GM19455 (cell line): ENCODE data around the gene JDP2.

Source experiments
- ATAC-seq: cut with Tn5 transposase; IDR thresholded peaks from one replicate; pipeline ENCODE4 v1.9.1; 2021; ENCODE audit not compliant: unreplicated experiment

The JDP2 gene

DNA sequence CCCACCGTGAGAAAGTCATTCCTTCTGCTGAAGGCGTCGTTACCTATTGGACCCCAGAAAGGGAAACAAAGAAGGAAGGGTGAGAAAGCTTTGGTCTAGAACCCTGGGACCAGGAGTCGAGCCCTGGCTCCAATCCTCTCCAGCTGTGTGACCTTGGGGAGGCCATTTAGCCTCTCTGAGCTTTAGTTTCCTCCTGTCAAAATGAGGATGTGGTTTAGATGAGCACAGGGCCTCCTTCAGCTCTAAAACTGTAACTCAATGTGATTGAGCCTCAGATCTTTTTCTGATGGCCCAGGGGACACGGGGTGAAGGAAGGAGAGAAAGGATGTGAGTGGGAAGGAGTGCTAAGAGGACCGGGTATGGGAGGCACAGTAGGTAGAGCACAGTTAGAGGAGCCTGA is 7.7 kb downstream of the JDP2 start:
- no peak for ATAC-seq

DNA sequence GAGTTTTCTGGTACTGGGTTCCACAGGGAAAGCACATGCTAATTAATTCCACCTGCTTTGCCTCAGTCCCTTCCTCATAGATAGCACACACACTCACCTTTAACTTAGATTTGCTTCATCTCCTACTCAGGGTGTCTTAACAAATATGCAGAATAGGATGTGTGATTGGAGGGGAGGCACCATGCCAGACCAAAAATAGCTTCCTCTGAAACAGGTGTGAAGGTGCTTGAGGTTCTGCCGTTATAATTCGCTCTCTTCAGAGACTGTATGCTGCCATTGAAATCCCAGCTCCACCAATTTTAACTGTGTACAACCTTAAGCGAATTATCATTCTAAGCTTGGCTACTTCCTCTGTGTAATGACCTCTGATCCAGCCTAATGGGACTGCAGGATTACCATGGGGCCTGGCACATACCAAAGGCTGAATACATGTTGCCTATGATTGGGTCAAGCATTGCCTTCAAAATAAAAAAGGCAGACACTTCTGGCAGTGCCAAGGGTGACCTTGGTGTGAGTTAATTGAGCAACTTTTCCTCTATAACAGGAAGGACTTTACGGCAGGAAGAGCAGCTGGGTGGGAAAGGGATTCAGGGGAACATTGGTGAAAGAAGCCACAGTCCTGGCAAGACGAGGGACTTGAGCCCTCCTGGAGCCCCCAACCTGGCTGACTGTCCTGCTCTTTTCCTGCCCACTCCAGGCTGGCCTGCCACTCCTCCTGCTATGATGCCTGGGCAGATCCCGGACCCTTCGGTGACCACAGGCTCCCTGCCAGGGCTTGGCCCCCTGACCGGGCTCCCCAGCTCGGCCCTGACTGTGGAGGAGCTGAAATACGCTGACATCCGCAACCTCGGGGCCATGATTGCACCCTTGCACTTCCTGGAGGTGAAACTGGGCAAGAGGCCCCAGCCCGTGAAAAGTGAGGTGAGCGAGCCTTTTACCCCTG is 9.7 kb downstream of the JDP2 start:
- ATAC-seq = no peak

DNA sequence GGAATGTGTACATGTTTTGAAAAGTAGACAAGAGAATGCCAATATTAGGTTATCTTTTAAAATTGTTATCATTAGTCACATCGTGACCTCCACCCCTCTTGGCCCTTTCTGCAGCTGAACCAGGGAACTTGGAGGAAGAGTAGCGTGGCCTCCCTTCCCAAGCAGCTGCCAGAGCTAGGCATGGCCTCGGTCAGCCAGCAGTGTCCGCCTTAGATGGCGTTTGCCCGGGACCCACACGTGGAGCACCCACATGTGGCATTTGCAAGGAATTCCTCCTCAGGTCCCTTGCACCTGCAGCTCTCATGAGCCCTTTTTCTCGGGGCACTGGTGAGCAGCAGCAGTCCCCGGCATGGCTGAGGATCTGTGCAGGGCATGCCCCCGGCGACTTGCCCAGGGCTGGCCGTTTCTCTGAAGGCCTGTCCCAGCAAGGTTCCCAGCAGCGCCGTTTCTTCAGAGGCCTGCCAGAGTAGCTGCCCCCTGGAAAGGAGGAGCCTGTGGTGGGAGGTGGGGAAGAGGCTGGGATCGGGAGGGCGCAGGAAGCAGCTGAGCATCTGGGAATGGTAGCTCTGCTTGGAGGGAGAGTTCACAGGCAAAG is 10.8 kb downstream of the JDP2 start:
- ATAC-seq = no peak

DNA sequence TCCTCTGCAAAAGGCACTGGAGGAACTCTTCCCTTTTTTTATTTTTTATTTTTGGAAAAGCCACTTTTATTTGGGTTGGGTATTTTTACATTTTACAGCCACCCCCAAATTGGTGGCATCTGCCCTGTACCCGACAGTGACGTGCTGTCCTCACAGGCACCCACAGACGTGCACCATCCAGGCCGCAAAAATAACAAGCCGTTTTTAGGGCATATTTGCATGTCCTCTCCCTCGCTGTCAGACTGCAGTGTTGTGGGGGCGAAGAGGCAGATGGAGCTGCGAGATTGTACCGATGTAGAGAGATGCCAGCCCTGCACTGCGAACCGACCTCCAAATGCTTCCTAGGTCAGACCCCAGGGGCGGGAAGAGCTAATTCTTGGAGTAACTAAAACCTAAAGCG is 12.2 kb downstream of the JDP2 start:
- ATAC-seq = no peak

DNA sequence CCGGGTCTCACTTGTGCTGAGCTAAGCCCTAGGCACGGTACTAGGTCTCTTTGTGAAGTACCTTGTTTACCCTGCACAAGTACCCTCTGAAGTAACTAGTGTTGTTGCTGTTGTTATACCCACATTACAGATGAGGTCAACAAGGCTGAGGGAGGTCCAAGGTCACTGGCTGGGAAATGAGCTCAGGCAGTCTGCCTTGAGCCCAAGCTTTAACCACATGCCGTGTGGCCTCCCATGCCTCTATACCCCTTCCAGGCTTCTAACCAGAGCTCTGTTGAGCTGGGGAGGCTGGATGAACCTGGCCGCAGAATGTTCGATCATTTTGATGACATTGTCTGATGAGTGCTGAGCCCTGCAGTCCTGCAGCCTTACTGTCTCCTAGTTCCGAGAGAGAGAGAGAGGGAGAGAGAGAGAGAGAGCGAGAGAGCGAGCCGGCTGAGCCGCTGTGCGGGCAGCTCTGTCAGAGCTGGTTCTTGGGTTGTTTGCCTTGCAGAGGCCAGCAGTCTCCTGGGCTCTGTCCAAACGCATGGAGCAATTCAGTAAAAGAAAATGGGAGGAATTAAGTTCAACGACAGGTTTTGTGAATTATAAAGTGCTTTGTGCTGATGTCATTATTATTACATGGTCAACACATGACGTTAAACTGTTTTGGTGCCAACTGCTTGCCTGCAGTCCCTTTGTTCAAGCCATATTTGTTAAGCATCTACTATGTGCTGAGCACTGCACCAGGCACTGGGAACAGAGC is 13.1 kb downstream of the JDP2 start:
- ATAC-seq = no peak

DNA sequence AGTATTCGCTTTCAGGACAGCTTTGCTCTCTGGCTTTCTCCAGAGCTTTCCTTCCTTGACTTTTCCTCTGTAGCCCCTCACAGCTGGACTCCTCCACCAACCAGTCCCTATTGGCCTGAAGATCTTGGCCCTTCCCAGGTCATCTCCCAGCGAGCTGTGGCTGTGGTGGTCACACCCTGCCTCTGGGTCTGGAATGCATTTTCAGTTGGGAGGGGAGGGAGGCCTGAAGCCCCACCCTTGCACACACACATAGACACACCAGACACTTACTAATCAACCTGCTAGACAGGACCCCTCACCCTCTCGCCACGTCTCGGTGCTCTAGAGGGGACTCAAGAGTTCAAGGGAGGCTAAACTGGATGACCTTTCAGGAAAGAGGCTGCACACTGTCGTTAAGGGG is 13.9 kb downstream of the JDP2 start:
- no peak for ATAC-seq

DNA sequence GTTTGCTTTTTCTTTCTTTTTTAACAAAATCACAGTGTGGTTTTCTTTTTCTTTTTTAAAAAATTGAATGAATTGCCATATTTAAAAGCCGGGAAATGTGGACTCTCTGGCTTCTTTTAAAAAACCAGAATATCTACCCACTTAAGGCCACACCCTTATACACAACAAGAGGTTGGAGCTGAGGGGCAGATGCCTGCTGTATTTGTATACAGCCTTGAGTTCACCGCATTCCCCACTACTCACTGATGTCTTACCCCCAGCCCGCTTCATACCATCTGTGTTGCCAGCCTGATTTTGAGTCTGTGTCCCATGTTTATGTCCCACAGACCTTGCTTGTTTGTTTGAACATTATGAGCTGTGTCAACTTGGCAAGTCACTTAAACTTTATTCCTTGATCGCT is 14.3 kb downstream of the JDP2 start:
- ATAC-seq = no peak

DNA sequence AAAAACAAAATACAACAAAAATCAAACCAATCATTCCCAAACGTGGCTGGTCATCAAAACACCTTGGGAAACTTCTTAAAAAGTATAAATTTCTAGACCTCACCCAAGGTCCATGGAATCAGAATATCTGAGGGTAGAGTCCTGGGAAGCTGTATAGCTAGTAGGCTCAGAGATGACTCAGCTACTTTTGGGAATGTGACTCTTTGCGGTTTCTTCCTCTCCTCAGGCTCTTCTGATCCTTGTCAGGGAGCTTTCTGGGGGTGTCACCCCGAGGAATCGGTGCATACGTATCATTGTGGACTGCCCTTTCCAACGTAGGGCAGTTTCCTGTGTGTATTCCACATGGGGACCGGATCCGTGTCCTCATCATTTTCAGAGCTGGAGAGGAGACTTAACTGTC is 14.8 kb downstream of the JDP2 start:
- ATAC-seq = no peak

DNA sequence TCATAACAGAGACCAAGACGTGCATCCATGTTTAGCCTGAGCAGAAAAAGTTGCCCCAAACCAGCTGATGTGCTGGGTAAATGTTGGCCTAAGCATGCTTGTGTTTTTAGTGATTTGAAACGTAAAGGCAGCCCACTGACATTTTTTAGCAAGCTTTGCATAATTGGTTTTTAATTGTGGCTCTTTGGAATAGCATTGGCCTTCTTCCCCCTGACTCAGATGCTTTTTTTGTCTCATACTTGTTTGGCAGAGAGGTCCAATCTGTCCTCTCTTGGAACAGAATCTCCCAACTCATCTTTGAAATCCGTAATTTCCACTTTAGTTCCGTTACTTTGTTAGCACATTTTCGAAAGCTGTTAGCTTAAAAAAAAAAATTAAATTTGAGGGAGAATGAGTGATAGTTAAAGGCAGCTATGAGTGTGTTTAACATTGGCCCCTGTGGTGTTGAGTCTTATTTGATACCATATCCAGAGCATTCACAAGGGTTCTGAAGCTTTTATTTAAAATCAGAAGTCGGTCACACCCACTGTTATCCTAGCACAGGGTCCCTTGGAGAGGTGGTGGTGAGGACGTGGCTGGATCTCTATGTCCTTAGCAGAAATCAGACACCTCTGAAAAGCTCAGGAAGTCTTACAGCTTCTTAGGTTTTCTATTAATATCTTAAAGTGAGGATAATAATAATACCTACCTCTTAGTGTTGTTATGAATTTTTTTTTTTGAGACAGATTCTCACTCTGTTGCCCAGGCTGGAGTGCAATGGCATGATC is 15.6 kb downstream of the JDP2 start:
- ATAC-seq = no peak

DNA sequence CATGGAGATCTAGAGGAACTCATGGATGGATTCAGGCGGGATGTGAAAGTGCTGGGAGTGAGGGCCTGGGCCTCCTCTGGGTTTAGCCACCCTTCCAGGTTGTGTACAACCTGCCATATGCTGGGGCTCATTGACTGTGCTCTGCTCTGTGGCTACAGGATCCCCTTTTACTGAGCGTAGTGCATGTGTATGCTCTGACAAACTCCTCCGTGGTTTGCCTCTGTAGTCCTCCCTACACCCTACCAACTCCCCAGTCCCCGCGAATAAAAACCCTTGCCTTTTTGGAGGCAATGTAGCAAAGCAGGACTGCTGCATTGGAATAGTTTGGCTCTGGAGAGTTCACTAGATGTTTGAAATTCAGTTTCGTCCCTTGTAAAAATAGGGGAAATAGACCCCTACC is 17.4 kb downstream of the JDP2 start:
- ATAC-seq = no peak

DNA sequence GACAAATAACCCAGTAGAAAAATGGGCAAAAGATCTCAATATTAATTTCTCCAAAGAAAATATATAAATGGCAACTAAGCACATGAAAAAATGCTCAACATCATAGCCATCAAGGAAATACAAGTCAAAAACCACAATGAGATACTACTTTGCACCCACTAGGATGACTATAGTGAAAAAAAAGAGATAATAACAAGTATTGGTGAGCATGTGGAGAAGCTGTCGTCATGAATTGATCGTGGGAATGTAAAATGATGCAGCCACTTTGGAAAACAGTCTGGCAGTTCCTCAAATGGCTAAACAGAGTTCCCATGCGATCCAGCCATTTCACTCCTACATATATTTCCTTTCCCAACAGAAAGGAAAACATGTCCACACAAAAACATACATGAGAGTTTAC is 18.1 kb downstream of the JDP2 start:
- no peak for ATAC-seq

DNA sequence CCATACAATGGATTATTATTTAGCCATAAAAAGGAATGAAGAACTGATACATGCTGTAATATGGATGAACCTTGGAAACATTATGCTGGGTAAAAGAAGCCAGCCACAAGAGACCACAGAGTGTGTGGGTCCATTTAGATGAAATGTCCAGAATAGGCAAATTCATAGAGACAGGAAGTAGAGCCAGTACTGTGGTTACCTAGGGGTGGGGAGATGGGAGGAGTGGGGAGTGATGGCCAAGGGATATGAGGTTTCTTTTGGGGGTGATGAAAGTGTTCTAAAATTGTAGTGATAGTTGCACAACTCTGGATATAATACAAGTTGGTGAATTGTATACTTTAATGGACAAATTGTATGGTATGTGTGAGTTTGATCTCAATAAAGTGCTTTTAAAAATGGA is 18.6 kb downstream of the JDP2 start:
- ATAC-seq = no peak

DNA sequence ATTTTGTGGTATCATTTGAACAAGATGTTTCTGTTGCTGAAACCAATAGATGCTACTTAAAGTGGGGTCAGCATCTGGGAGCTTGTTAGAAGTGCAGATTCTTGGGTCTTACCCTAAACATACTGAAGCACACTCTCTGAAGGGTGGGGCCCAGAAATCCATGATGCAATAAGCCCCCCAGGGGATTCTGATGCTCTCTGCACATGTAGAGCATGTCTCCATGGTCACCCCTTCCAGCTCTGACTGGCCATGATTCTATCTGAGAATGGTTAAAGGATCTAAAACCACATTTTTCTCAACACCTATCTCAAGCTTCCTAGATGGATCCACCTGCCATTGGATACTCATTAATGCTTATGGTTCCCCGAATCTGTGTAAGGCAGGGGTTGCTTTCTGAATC is 20.4 kb downstream of the JDP2 start:
- no peak for ATAC-seq

DNA sequence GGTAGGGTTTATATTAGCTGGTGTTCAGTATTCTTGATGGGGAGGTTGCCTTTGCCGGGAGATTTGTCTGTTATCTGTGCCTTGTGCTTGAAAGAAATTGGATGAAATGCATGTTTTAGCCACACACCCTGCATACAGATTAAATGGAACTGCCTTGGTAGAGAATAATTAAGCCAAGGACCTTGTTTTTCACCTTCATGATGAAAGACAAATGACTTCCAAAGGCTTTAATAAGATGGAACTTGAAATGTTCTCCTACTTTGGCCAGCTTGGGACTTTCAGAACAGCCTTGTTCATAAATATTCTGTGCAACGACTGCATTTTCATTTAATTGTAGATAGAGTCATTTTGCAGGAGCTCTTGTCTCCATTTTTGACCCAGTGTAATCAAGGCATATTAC is 21.2 kb downstream of the JDP2 start:
- no peak for ATAC-seq

DNA sequence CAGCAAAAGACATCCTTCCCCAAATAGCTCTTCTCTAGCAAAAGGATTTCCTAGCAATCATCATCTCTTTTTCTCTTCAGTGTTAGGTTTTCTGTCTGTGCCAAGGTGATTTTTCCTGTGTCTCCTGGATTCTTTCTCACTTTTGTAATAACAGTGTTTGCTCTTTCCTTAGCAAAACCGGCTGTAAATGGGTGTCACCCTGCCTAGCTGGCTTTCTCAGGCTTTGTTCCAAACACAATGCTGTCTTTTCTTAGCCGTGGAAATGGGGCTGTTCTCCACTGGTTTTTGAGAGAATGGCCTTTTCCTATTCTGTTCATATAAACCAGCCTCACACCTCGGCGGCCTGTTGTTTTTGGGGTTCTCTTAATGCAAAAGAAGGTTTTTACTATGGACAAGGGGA is 21.9 kb downstream of the JDP2 start:
- no peak for ATAC-seq

DNA sequence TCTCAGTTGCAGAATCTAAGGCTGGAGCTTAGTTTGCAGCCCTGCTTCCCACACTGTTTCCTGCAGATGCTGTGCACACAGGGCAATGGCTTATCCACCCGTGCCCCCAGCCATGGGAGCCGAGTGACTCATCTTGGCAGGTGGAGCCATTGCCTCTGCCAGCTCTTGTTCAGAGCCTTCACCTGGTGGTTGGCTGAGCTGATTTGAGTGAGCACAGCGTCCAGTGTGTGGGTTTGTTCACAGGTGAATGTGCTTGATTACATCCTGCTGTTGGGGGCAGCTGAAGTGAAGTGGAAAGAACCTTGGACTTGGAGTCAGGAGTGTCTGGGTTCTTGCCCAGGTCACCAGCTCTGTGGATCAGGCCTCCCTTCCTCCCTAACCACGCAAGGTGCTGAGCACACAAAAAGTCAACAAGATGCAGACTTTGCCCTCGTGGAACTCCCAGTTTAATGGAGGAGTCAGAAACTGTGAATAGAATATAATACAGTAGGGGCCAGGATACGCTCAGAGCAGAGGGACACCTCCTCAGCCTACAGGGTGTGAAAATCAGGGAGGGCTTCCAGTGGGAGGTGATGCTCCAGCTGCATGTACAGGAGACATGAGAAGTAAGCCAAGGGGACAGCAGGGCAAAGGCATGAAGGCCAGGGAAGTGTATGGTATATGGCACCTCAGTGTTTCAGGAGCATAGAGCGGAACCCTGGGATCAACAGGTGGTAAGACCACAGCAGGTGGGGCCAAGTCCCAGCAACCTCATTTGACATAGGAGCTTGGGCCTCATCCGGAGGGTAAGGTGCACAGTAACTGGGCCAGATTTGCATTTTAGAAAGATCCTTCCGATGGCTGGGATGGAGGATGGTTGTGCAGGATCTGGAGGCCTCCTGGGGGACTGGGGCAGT is 22.8 kb downstream of the JDP2 start:
- no peak for ATAC-seq

DNA sequence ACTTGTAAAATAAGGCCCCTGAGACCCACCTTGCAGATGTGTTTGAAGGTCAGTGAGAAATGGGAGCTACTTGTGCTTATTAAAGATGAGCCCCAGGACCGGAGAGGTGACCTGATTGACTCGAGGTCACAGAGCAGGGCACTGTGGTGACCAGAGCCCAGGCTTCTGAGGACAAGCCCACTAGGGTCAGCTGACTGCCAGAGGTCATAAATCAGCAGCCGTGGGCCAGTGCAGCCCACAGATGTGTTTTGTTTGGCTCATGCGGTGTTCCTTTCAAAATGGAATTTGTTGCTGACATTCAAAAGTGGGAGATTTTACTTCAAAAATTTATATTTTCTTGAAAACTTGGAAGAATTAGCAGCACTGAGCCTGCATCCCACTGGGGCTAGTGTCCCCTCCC is 24.5 kb downstream of the JDP2 start:
- ATAC-seq = no peak

DNA sequence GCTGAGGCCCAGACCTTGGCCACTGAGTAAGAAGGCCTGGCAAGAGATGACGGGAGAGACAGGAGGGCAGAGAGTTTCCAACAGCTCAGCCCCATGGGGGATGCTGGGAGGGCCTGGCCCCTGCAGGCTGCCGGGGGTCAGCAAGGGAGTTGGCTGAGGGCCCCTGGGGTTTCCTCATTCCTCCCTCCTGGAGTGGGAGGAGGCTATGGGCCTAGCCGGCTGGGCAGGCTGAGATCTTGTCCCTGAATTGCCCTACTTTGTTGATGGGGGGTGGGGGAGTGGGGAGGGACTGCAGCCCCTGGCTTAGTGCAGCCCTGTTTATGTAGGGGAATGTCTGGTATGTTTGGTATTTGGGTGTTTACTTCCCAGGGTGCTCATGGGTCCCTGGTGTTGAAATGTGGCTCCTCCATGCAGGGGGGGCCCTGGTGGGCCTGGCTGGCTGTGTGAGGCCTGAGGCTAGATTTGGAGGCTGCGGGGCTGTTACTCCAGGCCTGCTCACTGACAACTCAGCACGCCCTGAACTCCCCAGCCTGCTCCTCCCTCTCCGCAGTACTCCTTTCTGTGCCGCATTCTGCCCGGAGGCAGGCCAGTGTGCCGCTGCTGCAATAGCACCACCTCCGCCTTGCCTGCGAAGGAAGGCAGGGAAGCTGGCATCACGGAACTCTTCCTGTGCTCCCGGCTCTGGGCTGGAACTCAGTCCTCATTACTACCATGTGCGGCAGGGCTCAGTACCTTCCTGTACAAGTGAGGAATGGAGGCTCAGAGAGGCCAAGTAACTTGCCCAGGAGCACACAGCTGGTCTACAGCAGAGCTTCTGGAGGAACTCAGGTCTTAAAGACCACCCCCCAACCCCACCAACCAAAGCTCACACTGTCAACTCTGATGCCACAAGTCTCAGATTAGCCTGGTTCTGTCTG is 25.3 kb downstream of the JDP2 start:
- ATAC-seq = no peak

DNA sequence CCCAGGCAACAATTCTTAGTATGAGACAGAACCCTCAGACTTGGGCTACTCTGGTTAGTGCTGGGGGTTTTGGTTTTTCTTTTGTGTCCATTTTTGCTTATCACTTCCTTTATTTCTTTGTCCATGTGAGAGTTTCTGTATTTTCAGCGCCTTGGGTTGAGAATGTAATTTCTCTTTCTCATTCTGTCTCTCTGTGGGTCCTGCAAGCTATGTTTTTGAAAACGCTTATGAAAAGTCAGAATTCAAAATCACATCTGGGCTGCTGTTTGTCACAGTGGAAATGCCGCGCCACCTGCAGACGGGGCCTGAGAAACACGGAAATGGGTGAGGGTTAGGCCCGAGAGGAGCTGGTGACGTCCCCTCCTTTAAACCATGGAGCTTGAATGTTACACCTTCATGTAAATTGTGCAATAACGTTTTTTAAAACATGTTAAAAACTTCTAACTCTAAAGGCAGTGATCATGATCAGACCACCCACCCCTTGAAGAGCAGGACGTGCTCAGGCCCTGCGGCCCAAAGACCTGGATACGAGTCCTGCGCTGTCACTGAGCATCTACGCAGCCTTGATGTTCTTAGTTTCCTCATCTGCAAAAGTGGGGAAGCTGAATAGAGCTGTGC is 26.1 kb downstream of the JDP2 start:
- no peak for ATAC-seq
